H1 (cell line): ENCODE results near the gene PI4K2A.

Experiments
- CEBPB ChIP-seq: IDR thresholded peaks from 2 replicates; pipeline ENCODE4 v1.6.1; 2012; ENCODE audit warnings: low read depth, low read length
- CHD2 ChIP-seq: IDR thresholded peaks from 2 replicates; pipeline ENCODE4 v1.6.1; 2012; ENCODE audit warnings: low read length, improper control_type of control experiment
- JUND ChIP-seq: IDR thresholded peaks from 2 replicates; pipeline ENCODE4 v1.6.1; 2011; ENCODE audit warnings: mild to moderate bottlenecking, improper control_type of control experiment, low read length
- POLR2A ChIP-seq, 2 experiments: IDR thresholded peaks; 1 replicate in 1 of 2; 2 replicates in 1 of 2; pipeline ENCODE4 v1.6.1; 2011; ENCODE audit warnings: low read depth in 2 of 2, low read length in 2 of 2, mild to moderate bottlenecking in 2 of 2; ENCODE audit errors: control extremely low read depth in 1 of 2
- POLR2AphosphoS5 ChIP-seq: IDR thresholded peaks from 2 replicates; pipeline ENCODE4 v1.6.1; 2011; ENCODE audit warnings: low read depth, low read length
- RBBP5 ChIP-seq: IDR thresholded peaks from 2 replicates; pipeline ENCODE4 v1.7.1; 2012; ENCODE audit warnings: low read depth, mild to moderate bottlenecking, inconsistent platforms, low read length, moderate library complexity, borderline replicate concordance
- ZNF274 ChIP-seq: IDR thresholded peaks from 2 replicates; pipeline ENCODE4 v1.7.0; 2012; ENCODE audit warnings: low read length, borderline replicate concordance; ENCODE audit errors: extremely low read depth

DNA sequence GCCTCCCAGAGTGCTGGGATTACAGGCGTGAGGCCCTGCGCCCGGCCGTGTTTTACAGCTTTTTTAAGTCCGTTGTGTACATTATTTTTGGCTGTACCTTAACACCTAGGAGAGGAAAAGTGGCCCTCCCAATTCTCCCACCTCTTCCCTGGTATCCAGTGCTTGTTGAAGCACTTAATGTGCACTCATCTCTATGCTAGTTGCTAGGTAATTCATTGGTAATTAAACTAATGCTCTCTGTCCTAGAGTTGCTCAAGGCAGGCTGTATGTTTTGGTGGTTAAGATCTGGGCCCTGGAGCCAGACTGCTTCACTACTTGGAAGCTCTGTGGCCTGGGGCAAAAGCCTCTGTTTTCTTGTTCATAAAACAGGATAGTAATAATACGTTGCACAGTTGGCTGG, 27.0 kb downstream of the PI4K2A start:
- TF ChIP-seq POLR2AphosphoS5 (no peak), ZNF274 (no peak), POLR2A (IDR thresholded peaks at IDR 0.05; ENCODE audit: control extremely low read depth in 1 of 2, low read depth in 2 of 2, low read length in 2 of 2) (no peak), RBBP5 (no peak), CHD2 (no peak), CEBPB (no peak), JUND (no peak)
